Skin epidermis (tissue), 12 donors: ENCODE data around the gene GTF2F2.
A peak's percentile ranks its signal among the peaks of the same experiment; 100 is the strongest.
"Not testable (repeated sequence)": the region's sequence is repeated elsewhere in the genome, so short reads cannot be mapped to it uniquely, and the experiment has no call there.

Source experiments
- H3K27ac ChIP-seq, 21 experiments: fragments of 200-600 bp; sonication (generic) in 11 of 21; one replicate each; pipeline ENCODE4 v1.5.0; 2020; ENCODE audit warnings: mild to moderate bottlenecking in 3 of 21, inconsistent platforms in 2 of 21, moderate library complexity in 2 of 21
- H3K4me3 ChIP-seq, 7 experiments: fragments of 200-600 bp; sonication (generic) in 2 of 7; one replicate each; pipeline ENCODE4 v1.5.0; 2020; ENCODE audit warnings: inconsistent platforms in 2 of 7, mild to moderate bottlenecking in 2 of 7, moderate library complexity in 1 of 7

Gene GTF2F2

DNA sequence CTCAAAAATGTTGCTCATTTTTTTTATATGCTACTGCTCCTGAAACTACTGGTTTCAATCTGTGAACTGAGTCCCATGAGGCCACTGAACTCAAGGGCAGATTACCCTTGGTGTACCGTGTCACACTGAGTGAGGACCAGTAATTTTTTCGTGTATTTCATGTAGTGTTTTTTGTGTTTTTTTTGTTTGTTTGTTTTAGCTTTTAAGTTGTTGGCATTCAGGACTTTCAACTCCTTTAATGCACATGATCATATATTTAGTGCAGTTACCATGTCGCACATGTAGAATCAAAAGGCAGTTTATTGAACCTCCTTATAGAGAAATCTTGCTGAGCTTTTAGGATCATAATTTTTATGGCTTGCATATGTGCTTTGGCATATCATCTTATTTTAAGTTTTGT, 162.7 kb downstream of the GTF2F2 start:
- Histone ChIP-seq H3K27ac (no peak overlapping the region), H3K4me3 (no peak overlapping the region)

DNA sequence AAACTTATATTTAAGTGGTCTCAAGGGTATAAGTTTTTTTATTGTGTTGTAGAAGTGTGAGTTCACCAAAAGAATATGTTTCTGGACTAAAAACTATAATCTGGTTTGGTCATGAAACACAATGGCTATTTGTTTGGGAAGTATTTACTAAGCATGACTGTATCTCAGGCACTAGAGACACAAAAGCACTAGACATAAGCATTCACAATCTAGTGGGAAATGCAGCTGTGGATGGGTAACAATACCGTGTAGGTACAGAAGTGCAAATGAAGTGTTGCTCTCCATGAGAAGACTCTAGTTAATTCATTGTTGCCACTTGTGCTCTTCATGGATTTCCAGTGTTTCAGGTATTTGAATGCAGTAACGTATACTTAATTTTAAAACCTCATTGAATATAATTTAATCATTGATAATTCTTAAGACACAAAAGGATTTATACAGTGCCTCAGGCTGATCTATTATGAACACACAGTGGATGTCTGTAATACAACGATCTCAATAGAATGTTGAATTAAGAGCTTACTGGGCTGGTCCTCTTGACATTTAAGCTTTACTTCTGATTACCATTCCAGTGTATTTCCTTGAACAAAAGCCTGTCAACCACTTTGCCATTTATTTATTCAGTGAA, 169.7 kb downstream of the GTF2F2 start:
- Histone ChIP-seq H3K27ac (no peak overlapping the region), H3K4me3 (no peak overlapping the region)

DNA sequence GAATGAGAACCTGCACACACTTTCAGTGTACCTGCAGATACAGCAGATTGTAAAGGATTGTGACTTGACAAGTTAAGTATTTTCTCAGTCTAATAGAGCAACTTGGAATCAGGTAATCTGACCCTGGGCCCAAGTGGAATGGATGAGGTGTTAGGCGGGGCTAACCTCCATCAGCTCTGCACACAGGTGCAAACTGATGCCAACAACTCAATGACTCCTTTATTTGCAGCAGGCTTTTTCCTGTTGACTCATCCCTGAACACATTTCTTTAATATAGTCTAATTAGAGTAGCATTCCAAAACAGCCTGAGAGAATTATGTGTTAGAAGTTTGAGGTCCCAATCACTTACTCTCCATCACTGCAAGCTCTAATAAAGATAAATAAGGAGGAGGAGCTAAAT, 171.9 kb downstream of the GTF2F2 start:
- H3K27ac ChIP-seq = no peak overlapping the region
- H3K4me3 ChIP-seq = no peak overlapping the region

DNA sequence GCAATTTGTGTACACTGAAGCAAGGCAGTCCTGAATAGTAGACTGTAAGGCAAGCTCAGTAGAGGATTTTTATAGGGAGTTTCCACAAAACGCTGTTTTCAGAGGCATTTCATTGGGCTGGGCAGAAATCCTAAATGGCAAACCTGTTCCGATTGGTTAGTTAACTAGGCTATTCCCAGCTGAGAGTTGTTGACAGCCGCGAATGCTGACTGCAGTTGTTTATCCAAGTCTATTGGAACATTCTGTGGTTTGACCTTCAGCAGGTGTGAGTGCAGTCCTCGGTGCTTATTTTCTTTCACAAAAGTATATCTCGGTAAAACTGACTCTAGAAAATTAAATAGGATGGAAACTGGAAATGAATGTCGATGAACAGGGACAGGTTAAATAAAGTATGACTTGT, 175.2 kb downstream of the GTF2F2 start:
- H3K27ac ChIP-seq = no peak overlapping the region
- no peak overlapping the region for H3K4me3 ChIP-seq

DNA sequence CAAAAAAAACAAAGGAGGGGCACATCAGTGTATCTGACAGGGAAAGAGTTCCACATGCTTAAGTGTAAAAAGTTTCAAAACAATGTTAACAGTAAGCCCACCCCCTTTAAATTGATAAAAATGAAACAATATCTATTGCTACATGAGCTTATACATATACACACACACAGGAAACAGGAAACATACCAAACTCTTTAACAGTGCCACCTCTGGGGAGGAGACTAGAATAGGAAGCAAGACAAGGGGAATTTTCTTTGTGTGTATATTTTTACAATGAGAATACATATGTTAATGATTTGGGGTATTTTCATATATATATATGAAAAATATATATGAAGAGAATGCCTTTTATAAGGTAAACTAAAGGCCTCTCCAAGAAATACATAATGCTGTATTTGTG, 175.9 kb downstream of the GTF2F2 start:
- Histone ChIP-seq H3K27ac (no peak overlapping the region), H3K4me3 (no peak overlapping the region)

DNA sequence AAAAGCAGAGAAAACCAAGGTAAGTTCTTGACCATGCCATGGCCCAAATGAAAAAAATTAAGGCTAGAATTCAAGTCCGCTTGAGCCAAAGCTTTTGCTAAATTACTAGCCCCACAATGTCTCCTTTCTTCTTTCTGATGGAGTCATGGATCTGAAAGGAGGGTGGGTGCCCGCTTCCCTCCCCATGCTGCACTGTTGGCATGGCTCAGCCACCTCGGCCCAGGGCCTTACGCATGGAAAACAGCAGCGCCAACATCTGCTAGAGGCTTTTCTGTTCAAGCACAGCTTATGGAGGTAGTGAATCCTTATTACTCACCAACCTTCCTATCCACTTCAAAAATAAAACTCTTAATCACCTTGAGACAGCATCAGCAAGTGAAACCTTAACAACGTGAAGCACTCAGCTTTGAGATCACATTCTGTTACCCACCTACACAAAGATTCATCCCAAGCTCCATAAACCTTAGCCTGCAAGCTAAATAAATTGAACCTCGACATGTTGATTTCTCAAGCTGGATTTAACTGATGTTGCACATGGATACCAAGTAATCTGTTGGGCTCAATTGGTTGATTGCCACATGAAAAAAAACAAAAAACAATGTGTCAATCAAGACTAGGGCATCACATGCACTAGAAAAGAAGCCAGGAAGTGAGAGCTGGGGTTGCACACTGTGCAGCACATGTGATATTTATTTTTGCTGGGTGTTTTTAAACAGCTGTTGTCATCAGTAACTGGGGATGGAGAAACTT, 177.3 kb downstream of the GTF2F2 start:
- H3K27ac ChIP-seq = peak overlapping the region in 5 of 21 experiments; percentile 9 to 64 (median 43)

DNA sequence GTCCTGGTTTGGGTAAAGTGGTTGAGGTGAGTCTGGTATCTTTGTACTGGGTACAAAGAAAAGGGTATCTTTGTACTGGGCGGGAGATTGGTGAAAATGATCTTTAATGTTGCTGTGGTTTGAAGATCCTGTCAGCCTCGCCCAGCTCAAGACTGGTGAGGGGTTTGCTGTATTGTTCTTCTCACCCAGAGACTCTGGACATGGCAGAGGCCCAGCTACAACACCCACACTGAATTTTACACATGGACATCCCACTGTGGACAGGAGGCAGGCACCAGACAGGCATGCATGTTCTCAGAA, 177.8 kb downstream of the GTF2F2 start:
- Histone ChIP-seq H3K27ac (peak overlapping the region in 6 of 21 experiments; percentile 9 to 61 (median 32)), H3K4me3 (no peak overlapping the region)

More for the DNA sequence above, 177.3 kb downstream of the GTF2F2 start:
- no peak overlapping the region for H3K4me3 ChIP-seq

DNA sequence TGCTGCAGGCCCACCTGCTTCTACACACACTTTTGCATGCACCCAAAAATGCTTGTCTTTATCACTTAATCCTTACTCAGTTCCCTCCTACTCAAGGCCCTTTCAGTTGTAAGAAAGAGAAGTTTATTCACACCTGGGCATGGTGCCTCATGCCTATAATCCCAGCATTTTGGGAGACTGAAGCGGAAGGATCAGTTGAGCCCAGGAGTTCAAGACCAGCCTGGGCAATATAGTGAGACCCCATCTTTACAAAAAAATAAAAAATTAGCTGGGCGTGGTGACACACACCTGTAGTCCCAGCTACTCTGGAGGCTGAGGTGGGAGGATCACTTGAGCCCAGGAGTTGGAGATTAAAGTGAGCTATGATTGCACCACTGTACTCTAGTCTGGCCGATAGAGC, 178.2 kb downstream of the GTF2F2 start:
- H3K27ac ChIP-seq = peak overlapping the region in 6 of 21 experiments; percentile 9 to 61 (median 32)
- H3K4me3 ChIP-seq = not testable (repeated sequence)

DNA sequence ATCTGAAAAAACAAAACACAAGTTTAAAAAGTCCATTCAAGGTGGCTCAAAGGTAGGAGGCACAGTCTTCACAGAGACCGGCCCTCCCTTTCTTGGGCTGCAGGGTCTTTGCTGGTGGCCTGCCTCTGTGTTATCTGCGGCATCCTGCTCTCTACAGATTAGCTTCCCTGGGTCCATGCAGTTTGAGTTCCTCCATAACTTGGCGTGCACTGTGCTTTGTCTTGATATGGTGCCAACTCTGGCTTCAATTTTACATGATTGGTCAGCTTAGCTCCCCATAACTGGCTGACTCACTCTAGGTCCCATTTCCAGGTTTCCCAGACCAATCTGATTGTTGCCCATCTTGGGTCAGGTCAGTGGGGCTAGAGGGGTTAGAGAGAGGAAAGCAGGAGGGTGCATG, 178.9 kb downstream of the GTF2F2 start:
- Histone ChIP-seq H3K27ac (no peak overlapping the region), H3K4me3 (no peak overlapping the region)

DNA sequence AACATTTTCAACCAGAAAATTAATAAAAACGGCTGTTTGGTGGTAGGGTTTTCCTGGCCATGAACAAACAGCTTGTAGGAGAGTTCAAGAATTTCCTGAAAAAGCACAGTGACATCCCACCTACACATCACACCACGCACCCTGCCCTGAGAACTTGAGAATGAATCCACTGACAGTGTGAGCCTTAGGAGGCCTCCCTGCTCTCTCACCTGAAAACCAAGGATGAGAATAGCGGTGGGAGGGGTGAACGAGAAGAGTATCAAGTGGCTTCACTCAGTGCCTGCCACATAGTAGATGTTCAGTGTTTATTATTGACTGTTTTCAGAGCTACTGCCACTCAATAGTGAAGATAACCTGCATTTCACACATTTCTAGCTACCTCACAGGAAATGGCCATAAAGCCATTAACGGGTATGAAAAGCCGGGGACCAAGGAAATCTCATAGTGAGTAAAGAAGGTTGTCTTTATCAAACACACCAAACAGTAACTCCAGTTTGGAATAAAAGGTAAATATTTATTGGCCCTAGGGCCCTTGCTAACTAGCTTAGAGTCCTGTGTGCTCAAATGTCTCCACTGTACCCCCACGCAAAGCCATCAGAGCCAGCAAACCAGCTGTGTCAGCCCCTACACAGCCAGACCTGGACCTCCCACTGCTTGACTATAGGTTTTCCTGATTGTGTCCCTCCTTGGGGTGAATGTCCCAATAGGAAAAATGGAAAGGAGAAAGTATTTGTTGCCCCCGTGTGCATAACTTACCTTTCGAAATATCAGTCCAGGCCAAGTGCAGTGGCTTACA, 180.1 kb downstream of the GTF2F2 start:
- no peak overlapping the region for H3K4me3 ChIP-seq
- no peak overlapping the region for H3K27ac ChIP-seq

DNA sequence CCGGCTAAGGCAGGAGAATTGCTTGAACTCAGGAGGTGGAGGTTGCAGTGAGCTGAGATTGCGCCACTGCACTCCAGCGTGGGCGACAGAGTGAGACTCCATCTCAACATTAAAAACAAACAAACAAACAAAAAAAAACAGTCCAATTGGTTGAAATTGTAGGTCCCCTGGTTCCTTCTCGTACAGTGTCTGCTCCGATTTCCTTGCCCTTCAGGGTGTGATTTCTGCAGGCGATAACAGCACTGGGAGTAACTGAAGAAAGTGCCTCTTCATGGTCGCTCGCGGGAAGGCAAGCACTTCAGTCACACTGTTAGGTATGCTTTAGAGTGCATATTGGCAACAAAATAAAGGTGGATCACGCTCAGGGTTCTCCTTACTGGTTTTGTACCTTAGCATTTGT, 181.0 kb downstream of the GTF2F2 start:
- Histone ChIP-seq H3K27ac (no peak overlapping the region), H3K4me3 (no peak overlapping the region)

DNA sequence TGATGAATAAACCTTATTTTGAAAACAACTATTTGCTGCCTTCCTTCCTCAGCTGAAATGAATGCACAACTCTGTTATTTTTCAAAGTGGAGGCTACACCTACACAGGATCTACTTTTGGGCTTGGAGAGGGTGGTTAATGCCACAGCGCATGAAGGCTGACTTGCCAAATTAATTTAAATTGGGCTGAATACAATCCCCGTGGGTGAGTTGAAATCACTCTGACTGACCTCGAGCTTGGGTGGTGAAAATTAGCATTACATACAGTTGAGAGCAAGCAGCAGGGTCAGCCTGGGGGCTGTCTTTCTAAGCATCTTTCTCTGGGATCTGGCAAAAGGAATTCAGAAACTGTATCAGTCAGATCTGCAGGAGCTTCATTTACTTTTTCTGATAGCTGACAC, 182.2 kb downstream of the GTF2F2 start:
- H3K4me3 ChIP-seq = no peak overlapping the region
- H3K27ac ChIP-seq = no peak overlapping the region

DNA sequence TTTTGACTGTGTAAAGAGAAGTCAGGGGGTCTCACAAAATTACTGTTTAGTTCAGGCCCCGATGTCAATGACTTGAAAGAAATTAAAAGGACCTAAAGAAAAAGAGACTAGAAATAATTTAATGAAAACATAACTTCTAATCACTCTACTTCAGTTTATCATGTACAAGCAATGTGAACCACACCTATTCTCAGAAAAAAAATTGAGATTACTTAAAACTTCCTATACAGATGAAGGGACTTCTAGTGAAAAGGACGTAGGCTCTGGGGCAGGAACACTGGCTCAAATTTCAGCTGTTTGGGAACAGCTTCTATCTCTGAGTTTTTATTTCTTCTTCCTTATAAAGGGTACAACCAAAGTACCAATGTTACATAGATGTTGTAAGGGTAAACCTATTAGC, 182.7 kb downstream of the GTF2F2 start:
- Histone ChIP-seq H3K4me3 (no peak overlapping the region), H3K27ac (no peak overlapping the region)

DNA sequence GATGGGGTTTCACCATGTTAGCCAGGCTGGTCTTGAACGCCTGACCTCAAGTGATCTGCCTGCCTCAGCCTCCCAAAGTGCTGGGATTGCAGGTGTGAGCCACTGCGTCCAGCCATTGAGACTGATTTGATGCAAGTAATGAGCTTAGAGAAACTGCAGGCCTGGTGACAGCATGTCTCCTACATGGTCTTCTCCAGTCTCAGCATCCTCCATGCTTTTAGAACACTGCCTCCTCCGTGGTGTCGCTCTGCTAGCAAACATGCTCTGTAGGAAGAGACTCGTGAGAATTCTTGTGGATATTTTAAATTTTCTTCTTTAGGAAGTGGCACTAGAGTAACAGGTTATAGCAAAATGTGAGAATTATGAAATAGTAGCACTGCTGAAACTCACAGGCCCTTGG, 183.6 kb downstream of the GTF2F2 start:
- H3K27ac ChIP-seq = no peak overlapping the region
- H3K4me3 ChIP-seq = no peak overlapping the region

DNA sequence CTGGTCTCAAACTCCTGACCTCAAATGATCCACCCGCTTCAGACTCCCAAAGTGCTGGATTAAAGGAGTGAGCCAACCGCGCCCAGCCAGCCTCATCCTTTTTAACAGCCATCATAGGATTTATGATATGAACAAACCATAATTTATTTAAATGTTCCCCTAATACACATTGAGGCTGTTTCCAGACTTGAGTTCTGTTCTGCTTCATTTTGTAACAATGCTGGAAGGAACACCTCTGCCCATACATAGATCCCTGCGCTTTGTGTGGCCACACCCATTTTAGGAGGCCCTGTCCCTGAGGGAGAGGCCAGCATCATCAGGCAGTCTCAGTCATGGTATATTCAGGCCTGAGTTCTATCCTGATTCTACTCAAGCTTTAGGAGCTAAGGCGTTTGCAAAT, 184.8 kb downstream of the GTF2F2 start:
- Histone ChIP-seq H3K4me3 (no peak overlapping the region), H3K27ac (no peak overlapping the region)

DNA sequence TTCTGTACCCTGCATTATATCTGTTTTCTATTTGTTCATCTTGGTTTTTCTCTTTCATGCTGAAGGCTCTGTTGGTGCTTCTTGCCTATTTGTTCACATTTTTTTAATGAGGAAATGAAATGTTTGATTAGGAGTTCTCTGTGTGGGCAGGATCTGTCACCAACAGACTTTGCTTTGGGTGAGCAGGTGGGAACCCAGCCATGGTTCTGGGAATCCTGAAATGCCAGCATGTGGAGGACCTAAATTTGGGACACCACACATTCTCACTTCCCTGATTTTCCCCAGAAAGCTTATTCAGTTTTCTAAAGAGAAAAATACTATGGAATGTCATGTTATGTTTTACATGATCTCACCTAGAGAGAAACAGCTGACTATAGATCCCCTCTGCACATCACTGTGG, 186.7 kb downstream of the GTF2F2 start:
- H3K4me3 ChIP-seq = no peak overlapping the region
- no peak overlapping the region for H3K27ac ChIP-seq

DNA sequence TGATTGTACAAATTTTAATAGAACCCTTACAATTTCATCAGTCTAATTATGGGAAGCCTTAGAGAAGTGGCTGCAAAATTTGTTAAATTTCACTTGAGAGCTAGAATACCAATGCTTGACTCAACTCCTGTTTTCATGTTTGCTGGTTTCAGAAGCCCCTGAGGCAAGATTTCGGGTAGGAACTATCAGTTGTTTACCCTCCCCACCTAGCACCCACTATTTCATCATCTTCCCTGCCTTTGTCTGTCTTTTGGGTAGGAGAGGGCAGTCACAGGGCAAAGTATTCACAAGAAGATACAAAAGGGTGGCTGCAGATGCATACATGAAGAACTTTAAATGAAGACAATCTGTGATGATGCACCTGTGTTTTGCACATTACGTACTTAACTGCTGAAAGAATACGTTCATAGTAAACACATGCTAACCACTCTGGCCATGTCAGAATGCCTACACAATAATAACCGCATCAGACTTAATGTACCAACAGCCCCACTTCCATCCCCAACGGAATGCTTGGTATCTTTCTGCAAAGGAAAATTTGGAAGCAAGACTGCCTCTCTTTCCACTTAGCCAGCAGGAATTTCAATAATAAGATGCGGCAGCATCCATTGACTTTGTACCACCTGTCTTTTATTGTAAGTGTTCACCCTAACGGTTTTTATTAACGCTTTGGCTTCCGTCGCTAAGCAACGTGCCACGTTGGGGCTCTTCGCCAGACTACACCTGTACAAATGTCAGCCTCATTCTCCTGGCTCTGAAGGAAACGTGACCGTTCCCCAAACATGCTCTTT, 190.2 kb downstream of the GTF2F2 start:
- Histone ChIP-seq H3K27ac (no peak overlapping the region), H3K4me3 (peak overlapping the region in 2 of 7 experiments; percentile 23 to 42)

DNA sequence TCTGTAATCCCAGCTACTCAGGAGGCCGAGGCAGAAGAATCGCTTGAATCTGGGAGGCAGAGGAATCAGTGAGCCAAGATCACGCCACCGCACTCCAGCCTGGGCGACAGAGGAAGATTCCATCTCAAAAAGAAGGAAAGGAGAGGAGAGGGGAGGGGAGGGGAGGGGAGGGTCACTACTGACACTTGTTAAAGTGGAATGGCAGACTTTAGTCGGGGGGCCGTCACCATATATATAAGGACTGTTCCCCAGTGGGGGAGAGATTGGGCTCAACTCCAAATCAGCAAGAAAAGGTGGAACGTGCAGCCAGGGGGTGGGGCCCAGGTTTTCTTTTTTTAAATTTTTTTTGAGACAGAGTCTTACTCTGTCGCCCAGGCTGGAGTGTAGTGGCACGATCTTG, 194.5 kb downstream of the GTF2F2 start:
- Histone ChIP-seq H3K27ac (no peak overlapping the region), H3K4me3 (no peak overlapping the region)

DNA sequence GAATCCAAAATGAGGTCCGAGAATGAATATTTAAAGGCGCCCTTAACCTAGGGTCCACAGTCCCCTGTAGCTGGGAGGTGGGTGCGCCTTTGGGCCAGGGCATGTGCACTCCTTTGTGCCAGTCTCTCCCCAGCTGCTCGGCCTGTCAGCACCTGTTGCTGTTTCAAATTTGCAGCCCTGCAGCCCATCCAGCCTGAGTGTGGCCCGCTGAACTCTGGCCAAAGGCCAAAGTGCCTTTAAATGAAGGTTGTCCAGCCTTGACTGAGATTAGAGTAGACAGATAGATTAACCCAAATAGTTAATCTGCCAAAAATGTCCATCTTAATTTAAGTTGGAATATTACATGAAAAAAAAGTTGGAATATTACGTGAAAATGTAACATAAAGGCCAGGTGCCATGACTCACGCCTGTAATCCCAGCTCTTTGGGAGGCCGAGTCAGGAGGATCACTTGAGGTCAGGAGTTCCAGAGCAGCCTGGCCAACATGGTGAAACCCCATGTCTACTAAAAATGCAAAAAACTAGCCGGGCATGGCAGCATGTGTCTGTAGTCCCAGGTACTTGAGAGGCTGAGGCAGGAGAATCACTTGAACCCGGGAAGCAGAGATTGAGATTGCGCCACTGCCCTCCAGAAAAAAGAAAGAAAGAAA, 195.3 kb downstream of the GTF2F2 start:
- H3K27ac ChIP-seq = no peak overlapping the region

DNA sequence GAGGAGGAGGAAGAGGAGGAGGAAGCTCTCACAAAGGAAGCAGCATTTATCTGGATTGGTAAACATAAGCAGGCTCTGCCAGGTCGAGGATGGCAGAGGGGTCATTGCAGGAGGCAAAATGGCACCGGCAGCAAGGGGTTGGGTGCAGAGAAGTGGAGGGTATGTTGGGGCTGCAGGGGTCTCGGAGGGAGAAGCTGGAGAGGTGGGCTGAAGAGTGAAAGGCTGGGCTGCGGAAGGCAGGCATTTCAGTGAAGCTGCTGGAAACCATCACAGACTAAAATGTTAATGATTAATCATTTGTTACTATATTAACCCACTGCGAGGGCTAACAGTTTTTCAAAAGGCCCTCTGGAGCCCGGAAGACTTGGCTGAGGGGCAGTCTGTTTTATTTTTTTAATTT, 196.0 kb downstream of the GTF2F2 start:
- Histone ChIP-seq H3K4me3 (no peak overlapping the region), H3K27ac (no peak overlapping the region)

More for the DNA sequence above, 195.3 kb downstream of the GTF2F2 start:
- no peak overlapping the region for H3K4me3 ChIP-seq
